ENCODE results near the gene TMEM131L.

TMEM131L gene

DNA sequence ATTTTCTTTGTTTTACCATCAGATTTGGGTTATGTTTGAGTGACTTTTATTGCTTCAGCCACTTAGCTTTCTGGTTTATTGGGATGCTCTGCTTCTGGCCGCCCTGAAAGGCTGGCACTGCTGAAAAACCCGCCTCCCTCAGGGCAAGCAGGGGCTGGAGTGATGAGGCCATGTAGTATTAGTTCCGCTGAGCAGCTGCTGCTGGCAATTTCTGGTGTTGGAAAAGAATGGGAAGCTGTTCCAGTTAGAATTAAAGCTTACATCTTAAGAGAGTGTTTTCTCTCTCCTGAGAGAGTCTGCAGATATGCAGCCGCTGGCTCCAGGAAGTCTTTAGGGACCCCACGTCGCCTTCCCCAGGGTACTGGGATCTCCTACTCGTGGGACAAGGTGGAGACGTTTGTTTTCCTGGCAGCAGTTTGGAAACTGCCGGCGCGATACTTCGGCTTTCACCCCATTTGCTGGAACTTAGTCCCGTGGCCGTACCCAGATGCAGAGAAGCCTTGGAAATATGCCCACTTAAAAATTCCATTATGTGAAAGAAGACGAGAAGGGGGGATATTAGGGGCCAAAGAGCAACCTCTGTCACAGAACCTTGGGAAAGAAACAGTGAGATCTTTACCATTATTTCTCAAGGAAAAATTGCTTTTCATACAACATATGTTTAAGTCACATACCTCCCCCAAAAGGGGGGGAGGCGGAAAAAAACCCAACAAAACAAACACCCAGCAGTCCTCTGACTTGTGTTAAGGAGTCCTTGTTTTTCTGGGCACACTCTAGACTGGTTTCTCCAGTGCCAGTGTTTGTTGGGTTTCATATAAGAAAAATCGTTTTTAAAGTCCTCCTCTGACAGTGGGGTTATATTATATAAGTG is 72.6 kb downstream of the TMEM131L start:
- Histone ChIP-seq H3K79me2 (ENCODE audit: insufficient read depth, low read length) (peaks cover 100% of the 10 kb centered on the region), H3K4me3 (ENCODE audit: low read length, poor library complexity, severe bottlenecking) (no peak overlapping the region), H3K4me1 (ENCODE audit: insufficient read depth, low read length, poor library complexity, severe bottlenecking) (peaks cover 13% of the 10 kb centered on the region), H3K9me2 (replicated peaks; ENCODE audit: low read depth, low read length) (no peaks in the 10 kb centered on the region), H2AFZ (ENCODE audit: low read length) (no peak overlapping the region), H4K20me1 (ENCODE audit: insufficient read depth, low read length, poor library complexity, severe bottlenecking) (peaks cover 90% of the 10 kb centered on the region), H3K27me3 (ENCODE audit: insufficient read depth, low read length, poor library complexity, severe bottlenecking) (no peaks in the 10 kb centered on the region), H3F3A (ENCODE audit: low read depth) (no peaks in the 10 kb centered on the region), H3K9me3 (ENCODE audit: insufficient read depth, low read depth, low read length) (no peaks in the 10 kb centered on the region), H3K9ac (ENCODE audit: low read depth, low read length, poor library complexity, severe bottlenecking) (no peak overlapping the region), H3K36me3 (ENCODE audit: insufficient read depth, low read length) (peaks cover 61% of the 10 kb centered on the region; the same call in 1 of the 2 replicates), H3K4me2 (ENCODE audit: low read depth, low read length, poor library complexity, severe bottlenecking) (no peak overlapping the region)
- TF ChIP-seq EZH2phosphoT487 (IDR thresholded peaks at IDR 0.05; ENCODE audit: borderline replicate concordance): no peak
- TF ChIP-seq, protein P1, sequence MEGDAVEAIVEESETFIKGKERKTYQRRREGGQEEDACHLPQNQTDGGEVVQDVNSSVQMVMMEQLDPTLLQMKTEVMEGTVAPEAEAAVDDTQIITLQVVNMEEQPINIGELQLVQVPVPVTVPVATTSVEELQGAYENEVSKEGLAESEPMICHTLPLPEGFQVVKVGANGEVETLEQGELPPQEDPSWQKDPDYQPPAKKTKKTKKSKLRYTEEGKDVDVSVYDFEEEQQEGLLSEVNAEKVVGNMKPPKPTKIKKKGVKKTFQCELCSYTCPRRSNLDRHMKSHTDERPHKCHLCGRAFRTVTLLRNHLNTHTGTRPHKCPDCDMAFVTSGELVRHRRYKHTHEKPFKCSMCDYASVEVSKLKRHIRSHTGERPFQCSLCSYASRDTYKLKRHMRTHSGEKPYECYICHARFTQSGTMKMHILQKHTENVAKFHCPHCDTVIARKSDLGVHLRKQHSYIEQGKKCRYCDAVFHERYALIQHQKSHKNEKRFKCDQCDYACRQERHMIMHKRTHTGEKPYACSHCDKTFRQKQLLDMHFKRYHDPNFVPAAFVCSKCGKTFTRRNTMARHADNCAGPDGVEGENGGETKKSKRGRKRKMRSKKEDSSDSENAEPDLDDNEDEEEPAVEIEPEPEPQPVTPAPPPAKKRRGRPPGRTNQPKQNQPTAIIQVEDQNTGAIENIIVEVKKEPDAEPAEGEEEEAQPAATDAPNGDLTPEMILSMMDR (conservative IDR thresholded peaks at IDR 0.05; ENCODE audit: low read length): no peak

DNA sequence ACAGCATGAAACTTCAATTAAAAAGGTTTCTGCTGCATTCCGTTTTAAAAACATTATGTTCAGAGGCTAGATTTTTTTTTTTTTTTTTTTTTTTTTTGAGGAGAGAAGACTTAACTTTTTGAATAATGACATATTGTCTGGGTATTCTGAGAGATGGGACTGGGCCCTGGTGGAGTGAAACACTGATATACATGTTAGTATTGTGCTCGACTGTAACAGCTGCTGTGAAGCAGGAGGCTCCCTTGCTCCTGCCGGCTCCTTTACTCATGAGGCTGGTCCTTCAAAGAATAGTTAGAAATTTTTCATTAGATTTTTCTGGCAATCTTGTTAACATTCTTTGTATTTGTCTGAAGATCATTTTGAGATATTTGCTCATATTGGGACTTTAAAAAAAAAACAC is 73.3 kb downstream of the TMEM131L start:
- H4K20me1 ChIP-seq (ENCODE audit: insufficient read depth, low read length, poor library complexity, severe bottlenecking): peaks cover 89% of the 10 kb centered on the region
- no peaks in the 10 kb centered on the region for H3K9me3 ChIP-seq (ENCODE audit: insufficient read depth, low read depth, low read length)
- H3K4me1 ChIP-seq (ENCODE audit: insufficient read depth, low read length, poor library complexity, severe bottlenecking): peaks cover 13% of the 10 kb centered on the region
- H3K4me3 ChIP-seq (ENCODE audit: low read length, poor library complexity, severe bottlenecking): no peak overlapping the region
- no peaks in the 10 kb centered on the region for H3F3A ChIP-seq (ENCODE audit: low read depth)
- no peak overlapping the region for H3K4me2 ChIP-seq (ENCODE audit: low read depth, low read length, poor library complexity, severe bottlenecking)
- no peaks in the 10 kb centered on the region for H3K9me2 ChIP-seq (replicated peaks; ENCODE audit: low read depth, low read length)
- TF ChIP-seq EZH2phosphoT487 (IDR thresholded peaks at IDR 0.05; ENCODE audit: borderline replicate concordance): no peak
- TF ChIP-seq, protein P1 (conservative IDR thresholded peaks at IDR 0.05; ENCODE audit: low read length): no peak
- peaks cover 65% of the 10 kb centered on the region; the same call in 1 of the 2 replicates for H3K36me3 ChIP-seq (ENCODE audit: insufficient read depth, low read length)
- peaks cover 100% of the 10 kb centered on the region for H3K79me2 ChIP-seq (ENCODE audit: insufficient read depth, low read length)
- H2AFZ ChIP-seq (ENCODE audit: low read length): no peak overlapping the region
- H3K27me3 ChIP-seq (ENCODE audit: insufficient read depth, low read length, poor library complexity, severe bottlenecking): no peaks in the 10 kb centered on the region
- H3K9ac ChIP-seq (ENCODE audit: low read depth, low read length, poor library complexity, severe bottlenecking): no peak overlapping the region

DNA sequence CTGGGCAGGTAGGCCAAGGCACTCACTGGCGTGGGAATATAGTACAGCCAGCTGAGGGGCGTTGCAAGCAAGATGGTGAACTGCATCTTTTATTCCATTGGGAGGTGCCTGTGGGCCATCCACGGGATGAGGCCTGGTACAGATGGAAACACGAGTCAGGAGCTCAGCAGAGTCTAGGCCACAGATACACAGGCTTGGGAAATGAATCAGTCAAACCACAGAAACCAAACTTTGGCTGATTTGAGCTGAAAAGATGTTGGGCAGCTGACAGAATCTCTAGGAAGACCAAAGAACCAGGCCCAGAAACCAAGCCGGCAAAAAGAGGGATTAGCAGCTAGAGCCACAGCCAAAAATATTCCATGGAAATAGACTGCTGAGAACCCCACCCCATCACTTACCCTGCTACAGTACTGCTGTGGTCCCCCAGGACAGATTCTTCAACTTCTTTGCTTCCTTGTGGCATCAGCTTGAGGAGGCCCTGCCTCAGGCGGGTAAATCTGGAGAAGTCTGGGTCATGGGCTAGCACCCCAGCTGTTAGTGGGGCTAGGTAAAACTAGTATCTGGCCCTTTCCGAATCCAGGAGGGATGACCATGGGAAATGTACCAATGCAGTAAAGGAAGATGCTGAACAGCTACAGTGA is 75.4 kb downstream of the TMEM131L start:
- TF ChIP-seq, protein P1 (conservative IDR thresholded peaks at IDR 0.05; ENCODE audit: low read length): no peak
- TF ChIP-seq EZH2phosphoT487 (IDR thresholded peaks at IDR 0.05; ENCODE audit: borderline replicate concordance): no peak
- H3K27me3 ChIP-seq (ENCODE audit: insufficient read depth, low read length, poor library complexity, severe bottlenecking): no peaks in the 10 kb centered on the region
- H2AFZ ChIP-seq (ENCODE audit: low read length): no peak overlapping the region
- no peaks in the 10 kb centered on the region for H3F3A ChIP-seq (ENCODE audit: low read depth)
- H3K9me3 ChIP-seq (ENCODE audit: insufficient read depth, low read depth, low read length): no peaks in the 10 kb centered on the region
- H4K20me1 ChIP-seq (ENCODE audit: insufficient read depth, low read length, poor library complexity, severe bottlenecking): peaks cover 85% of the 10 kb centered on the region
- H3K4me3 ChIP-seq (ENCODE audit: low read length, poor library complexity, severe bottlenecking): no peak overlapping the region
- peaks cover 53% of the 10 kb centered on the region; the same call in 1 of the 2 replicates for H3K36me3 ChIP-seq (ENCODE audit: insufficient read depth, low read length)
- H3K9ac ChIP-seq (ENCODE audit: low read depth, low read length, poor library complexity, severe bottlenecking): no peak overlapping the region
- peaks cover 99% of the 10 kb centered on the region for H3K79me2 ChIP-seq (ENCODE audit: insufficient read depth, low read length)
- peaks cover 13% of the 10 kb centered on the region for H3K4me1 ChIP-seq (ENCODE audit: insufficient read depth, low read length, poor library complexity, severe bottlenecking)
- H3K9me2 ChIP-seq (replicated peaks; ENCODE audit: low read depth, low read length): no peaks in the 10 kb centered on the region
- no peak overlapping the region for H3K4me2 ChIP-seq (ENCODE audit: low read depth, low read length, poor library complexity, severe bottlenecking)
